Measurements from ENCODE around the gene KIF27.
"Not testable (repeated sequence)": the region's sequence is repeated elsewhere in the genome, so short reads cannot be mapped to it uniquely, and the experiment has no call there.

- TF ChIP-seq, protein P1, sequence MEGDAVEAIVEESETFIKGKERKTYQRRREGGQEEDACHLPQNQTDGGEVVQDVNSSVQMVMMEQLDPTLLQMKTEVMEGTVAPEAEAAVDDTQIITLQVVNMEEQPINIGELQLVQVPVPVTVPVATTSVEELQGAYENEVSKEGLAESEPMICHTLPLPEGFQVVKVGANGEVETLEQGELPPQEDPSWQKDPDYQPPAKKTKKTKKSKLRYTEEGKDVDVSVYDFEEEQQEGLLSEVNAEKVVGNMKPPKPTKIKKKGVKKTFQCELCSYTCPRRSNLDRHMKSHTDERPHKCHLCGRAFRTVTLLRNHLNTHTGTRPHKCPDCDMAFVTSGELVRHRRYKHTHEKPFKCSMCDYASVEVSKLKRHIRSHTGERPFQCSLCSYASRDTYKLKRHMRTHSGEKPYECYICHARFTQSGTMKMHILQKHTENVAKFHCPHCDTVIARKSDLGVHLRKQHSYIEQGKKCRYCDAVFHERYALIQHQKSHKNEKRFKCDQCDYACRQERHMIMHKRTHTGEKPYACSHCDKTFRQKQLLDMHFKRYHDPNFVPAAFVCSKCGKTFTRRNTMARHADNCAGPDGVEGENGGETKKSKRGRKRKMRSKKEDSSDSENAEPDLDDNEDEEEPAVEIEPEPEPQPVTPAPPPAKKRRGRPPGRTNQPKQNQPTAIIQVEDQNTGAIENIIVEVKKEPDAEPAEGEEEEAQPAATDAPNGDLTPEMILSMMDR (conservative IDR thresholded peaks at IDR 0.05; ENCODE audit: low read depth, low read length), result not testable (repeated sequence)
- TF ChIP-seq EZH2 (IDR thresholded peaks at IDR 0.05; ENCODE audit: low read length, unreplicated experiment), result not testable (repeated sequence)
Measured at GRCh38 chr9:83849895-83850294, 71.3 kb downstream of the KIF27 start.
